ES-I3 (cell line): Measurements from ENCODE around the gene TRIAP1.
"Not testable (repeated sequence)": the region's sequence is repeated elsewhere in the genome, so short reads cannot be mapped to it uniquely, and the experiment has no call there.

Experiments used
- H3K36me3 ChIP-seq: 2 replicates; pipeline ENCODE4 v1.6.1; 2013; ENCODE audit warnings: mild to moderate bottlenecking, low read length, control low read depth, moderate library complexity; ENCODE audit not compliant: insufficient read depth
- H3K4me1 ChIP-seq: 2 replicates; pipeline ENCODE4 v1.6.1; 2013; ENCODE audit warnings: mild to moderate bottlenecking, control low read depth, low read length; ENCODE audit not compliant: insufficient read depth
- H3K9ac ChIP-seq: 2 replicates; pipeline ENCODE4 v1.6.1; 2013; ENCODE audit warnings: low read depth, mild to moderate bottlenecking, low read length, moderate library complexity
- H3K9me3 ChIP-seq: 2 replicates; pipeline ENCODE4 v1.6.1; 2013; ENCODE audit warnings: mild to moderate bottlenecking, low read length, moderate library complexity; ENCODE audit not compliant: control insufficient read depth, insufficient read depth

The TRIAP1 gene

GRCh38 chr12:120457133-120457532, 10.9 kb upstream of the TRIAP1 start:
- Histone ChIP-seq H3K9ac (no peak overlapping the region), H3K4me1 (no peaks in the 10 kb centered on the region), H3K36me3 (peaks cover 27% of the 10 kb centered on the region), H3K9me3 (no peaks in the 10 kb centered on the region)

- Histone ChIP-seq H3K4me1 (no peaks in the 10 kb centered on the region), H3K9ac (no peak overlapping the region), H3K36me3 (peaks cover 15% of the 10 kb centered on the region), H3K9me3 (no peaks in the 10 kb centered on the region)
These were observed 9.1 kb upstream of the TRIAP1 start for GRCh38 chr12:120455302-120455701.

- Histone ChIP-seq H3K9me3 (no peaks in the 10 kb centered on the region), H3K36me3 (peaks cover 15% of the 10 kb centered on the region), H3K4me1 (no peaks in the 10 kb centered on the region), H3K9ac (no peak overlapping the region)
These were observed 7.8 kb upstream of the TRIAP1 start for GRCh38 chr12:120453977-120454376.

GRCh38 chr12:120453060-120453750, 7.0 kb upstream of the TRIAP1 start:
- Histone ChIP-seq H3K9me3 (no peaks in the 10 kb centered on the region), H3K36me3 (peaks cover 8% of the 10 kb centered on the region), H3K9ac (no peak overlapping the region), H3K4me1 (no peaks in the 10 kb centered on the region)

GRCh38 chr12:120452524-120452923, 6.3 kb upstream of the TRIAP1 start:
- not testable (repeated sequence) for H3K4me1 ChIP-seq, H3K9ac ChIP-seq, H3K9me3 ChIP-seq
- H3K36me3 ChIP-seq, result peaks cover 10% of the 10 kb centered on the region; the same call in 1 of the 2 replicates

DNA sequence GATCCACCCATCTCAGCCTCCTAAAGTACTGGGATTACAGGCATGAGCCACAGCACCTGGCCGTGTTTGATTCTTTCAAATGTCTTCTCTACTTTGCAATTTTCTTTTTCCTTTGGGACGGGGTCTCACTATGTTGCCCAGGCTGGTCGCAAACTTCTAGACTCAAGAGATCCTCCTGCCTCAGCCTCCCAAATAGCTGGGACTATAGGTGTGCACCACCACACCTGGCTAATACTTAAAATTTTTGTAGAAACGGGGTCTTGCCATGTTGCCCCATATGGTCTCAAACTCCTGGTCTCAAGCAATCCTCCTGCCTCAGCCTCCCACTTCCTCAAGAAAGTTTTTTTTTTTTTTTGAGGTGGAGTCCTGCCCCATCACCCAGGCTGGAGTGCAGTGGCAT, 1.8 kb upstream of the TRIAP1 start:
- Histone ChIP-seq H3K9me3 (no peaks in the 10 kb centered on the region), H3K4me1 (peaks cover 9% of the 10 kb centered on the region), H3K36me3 (peaks cover 20% of the 10 kb centered on the region), H3K9ac (no peak overlapping the region)

- not testable (repeated sequence) for H3K4me1 ChIP-seq, H3K9me3 ChIP-seq
- H3K9ac ChIP-seq, result peak overlapping the region; percentile 99
- peaks cover 25% of the 10 kb centered on the region for H3K36me3 ChIP-seq
These were observed 627 bp upstream of the TRIAP1 start for GRCh38 chr12:120446844-120447178.

GRCh38 chr12:120444676-120445075, 1.5 kb downstream of the TRIAP1 start:
- H3K9ac ChIP-seq, result no peak overlapping the region; the same call in 1 of the 2 replicates
- H3K9me3 ChIP-seq, result no peaks in the 10 kb centered on the region
- H3K4me1 ChIP-seq, result peaks cover 12% of the 10 kb centered on the region
- peaks cover 31% of the 10 kb centered on the region for H3K36me3 ChIP-seq

DNA sequence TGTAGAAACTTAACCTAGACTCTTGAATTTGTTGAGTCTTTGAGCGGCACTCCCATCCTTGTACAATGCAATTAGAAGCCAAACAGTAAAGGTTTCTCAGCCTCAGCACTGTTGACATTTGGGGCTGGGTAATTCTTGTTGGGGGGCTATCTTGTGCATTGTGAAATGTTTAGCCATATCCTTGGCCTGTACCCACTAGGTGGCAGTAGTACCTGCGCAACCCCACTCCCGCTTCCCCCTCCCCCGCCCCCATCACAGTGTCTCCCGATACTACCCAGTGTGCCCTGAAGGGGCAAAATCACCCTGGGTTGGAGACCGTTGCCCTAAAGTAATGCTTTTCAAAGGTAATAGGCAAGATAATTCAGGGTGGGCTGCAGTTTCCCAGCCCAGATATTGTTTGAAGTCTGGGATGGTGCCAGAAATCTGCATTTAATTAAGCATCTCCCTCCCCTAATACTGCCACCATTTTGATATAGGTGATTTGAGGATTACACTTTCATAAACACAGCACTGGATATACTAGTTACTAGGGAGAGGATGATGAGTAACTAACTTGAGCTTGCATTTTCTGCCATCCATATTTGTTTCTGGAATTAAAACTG, 6.4 kb downstream of the TRIAP1 start:
- peaks cover 4% of the 10 kb centered on the region for H3K4me1 ChIP-seq
- H3K9ac ChIP-seq, result peak overlapping the region; percentile 37; the same call in 1 of the 2 replicates
- H3K9me3 ChIP-seq, result no peaks in the 10 kb centered on the region
- H3K36me3 ChIP-seq, result peaks cover 23% of the 10 kb centered on the region

DNA sequence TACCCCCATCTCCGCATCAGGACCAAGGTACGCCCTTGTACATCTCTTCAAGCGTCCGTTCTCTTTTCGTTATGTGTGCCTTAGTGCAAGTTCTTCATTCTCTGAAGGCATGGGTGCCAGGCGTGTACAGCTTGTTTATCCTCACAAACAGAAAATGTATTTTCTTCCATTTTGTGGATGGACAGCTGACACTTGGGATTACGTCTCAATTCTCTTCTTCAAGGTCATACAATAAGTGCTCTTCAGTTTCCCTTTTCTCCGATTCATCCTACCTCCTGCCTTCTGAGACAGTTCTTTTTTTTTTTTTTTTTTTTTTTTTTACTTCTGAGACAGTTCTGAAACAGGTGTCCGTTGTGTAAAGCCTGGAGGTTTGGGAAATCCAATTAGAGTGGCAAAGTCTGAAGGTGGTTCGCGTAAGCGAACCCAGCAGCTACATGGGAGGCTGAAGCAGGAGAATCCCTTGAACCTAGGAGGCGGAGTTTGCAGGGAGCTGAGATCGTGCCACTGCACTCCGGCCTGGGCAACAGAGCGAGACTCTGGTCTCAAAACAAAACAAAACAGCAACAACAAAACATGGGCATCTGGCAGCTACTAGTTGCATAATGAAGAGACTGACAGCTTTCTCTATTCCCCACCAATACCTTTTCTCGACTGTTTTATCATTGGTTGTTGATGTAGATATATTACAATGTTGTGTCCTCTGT, 7.5 kb downstream of the TRIAP1 start:
- Histone ChIP-seq H3K36me3 (peaks cover 12% of the 10 kb centered on the region), H3K4me1 (peaks cover 3% of the 10 kb centered on the region; the same call in 1 of the 2 replicates), H3K9ac (peak overlapping the region; percentile 72), H3K9me3 (no peaks in the 10 kb centered on the region)

- Histone ChIP-seq H3K4me1 (peaks cover 3% of the 10 kb centered on the region; the same call in 1 of the 2 replicates), H3K9ac (peak within 1 kb of the TSS; percentile 72), H3K9me3 (no peaks in the 10 kb centered on the region), H3K36me3 (peaks cover 10% of the 10 kb centered on the region)
These were observed 8.3 kb downstream of the TRIAP1 start, which contains the start of gene COX6A1 for GRCh38 chr12:120437735-120438494. TSS of gene COX6A1 (plus strand) at chr12:120438113. CDS start at chr12:120438127, 14 bp downstream.

DNA sequence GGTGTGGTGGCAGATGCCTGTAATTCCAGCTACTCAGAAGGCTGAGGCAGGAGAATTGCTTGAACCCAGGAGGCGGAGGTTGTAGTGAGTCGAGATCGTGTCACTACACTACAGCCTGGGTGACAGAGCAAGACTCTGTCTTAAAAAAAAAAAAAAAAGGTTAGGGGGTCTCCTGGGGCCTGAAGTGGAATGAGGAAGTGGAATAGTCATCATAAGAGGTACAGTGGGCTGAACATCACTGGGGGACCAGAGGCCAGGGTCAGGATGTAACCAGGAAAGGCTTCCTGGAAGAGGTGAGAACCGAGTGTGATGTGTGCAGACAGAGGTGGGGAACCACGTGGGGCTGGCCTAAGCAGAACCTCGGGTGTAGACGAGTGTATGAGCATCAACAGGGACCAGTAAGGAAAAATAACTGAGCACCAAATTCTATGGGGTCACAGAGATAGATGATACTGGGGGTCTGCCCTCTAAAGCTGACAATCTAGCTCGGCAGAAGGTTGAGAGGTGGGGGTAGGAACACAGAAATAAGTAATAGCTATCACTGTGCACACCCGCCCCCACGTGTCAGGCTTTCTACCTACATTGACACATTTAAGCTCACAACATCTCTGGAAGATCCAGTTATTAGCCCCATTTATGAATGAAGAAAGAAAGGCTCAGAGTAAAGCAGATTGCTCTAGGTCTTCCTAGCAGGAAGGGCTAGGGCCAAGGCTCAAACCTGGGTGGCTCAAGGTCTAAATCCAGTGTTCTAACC, 13.2 kb downstream of the TRIAP1 start:
- no peak overlapping the region for H3K9ac ChIP-seq
- H3K9me3 ChIP-seq, result no peaks in the 10 kb centered on the region
- H3K4me1 ChIP-seq, result peaks cover 3% of the 10 kb centered on the region; the same call in 1 of the 2 replicates
- no peaks in the 10 kb centered on the region for H3K36me3 ChIP-seq

DNA sequence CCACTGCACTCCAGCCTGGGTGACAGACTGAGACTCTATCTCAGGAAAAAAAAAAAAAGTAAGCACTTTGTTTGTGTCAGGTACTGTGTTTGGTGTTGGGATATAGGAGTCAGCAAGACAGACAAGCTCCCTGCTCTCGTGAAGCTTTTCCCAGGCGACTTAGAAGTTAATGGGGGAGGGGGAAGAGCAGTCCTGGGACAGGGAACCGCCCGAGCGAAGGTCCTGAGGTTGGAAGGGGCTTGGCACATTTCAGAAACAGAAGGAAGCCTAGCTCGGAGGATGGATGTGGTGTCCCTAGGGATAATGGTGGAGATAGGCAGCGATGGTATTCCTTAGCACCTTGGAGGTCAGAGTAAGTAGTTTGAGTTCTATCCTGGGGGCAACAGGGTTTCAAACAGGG, 16.8 kb downstream of the TRIAP1 start:
- H3K9ac ChIP-seq, result no peak overlapping the region
- H3K4me1 ChIP-seq, result peaks cover 3% of the 10 kb centered on the region; the same call in 1 of the 2 replicates
- no peaks in the 10 kb centered on the region for H3K36me3 ChIP-seq
- H3K9me3 ChIP-seq, result no peaks in the 10 kb centered on the region
